Measurements from ENCODE around the gene FAM118A. TPM values are rescaled to one million over a fixed set of nuclear protein-coding genes. Genes with fewer than 3 reads are reported as not detected.
"Not testable (repeated sequence)": the region's sequence is repeated elsewhere in the genome, so short reads cannot be mapped to it uniquely, and the experiment has no call there.

The FAM118A gene
- total RNA-seq, 1 experiment from 2014 or later: 21.8 TPM

DNA sequence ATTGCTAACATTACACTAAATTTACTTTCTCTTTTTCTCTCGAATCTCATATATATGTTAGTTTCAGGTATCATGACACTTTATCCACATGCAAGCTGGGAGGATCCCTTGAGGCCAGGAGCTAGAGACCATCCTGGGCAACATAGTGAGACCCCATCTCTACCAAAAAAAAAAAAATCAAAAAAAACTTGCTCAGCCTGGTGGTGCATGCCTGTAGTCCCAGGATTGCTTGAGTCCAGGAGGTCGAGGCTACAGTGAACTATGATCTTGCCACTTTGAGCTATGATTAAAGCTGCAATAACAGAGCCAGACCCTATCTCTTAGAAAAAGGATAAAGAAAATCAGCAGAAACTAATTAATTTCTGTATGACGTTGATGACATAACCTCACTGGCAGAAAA lies 28.7 kb upstream of the FAM118A start:
- no peak for DNase-seq (ENCODE audit: low spot score)

DNA sequence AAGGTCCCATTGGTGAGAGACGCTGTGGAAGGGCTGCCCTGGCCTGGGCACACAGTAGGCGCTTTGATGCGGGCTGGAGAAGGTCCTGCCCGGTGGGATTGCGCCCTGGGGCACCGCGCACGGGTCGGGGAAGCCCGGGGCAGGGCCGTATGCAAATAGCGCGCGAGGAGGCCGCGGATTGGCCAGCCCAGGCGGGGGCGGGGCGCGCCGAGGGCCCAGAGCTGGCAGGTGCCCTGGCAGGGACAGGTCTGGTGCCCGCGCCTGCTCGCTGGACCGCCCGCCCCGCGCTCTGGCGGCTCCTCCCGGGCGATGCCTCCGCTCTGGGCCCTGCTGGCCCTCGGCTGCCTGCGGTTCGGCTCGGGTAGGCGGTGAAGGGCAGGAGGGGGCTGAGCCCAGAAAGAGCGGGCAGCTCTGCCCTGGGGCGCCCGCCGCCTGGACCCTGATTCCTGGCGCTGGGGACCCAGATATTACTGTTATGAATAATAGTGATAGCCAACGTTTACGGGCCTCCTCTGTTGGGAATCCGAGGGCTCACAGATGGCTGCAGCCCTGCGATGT lies 24.9 kb upstream of the FAM118A start, which contains the start of gene UPK3A:
Gene UPK3A (plus strand): TSS at position 245 of the 558 bp plus-strand sequence. CDS start 65 bp downstream, at position 310.
- DNase-seq (ENCODE audit: low spot score): no peak

DNA sequence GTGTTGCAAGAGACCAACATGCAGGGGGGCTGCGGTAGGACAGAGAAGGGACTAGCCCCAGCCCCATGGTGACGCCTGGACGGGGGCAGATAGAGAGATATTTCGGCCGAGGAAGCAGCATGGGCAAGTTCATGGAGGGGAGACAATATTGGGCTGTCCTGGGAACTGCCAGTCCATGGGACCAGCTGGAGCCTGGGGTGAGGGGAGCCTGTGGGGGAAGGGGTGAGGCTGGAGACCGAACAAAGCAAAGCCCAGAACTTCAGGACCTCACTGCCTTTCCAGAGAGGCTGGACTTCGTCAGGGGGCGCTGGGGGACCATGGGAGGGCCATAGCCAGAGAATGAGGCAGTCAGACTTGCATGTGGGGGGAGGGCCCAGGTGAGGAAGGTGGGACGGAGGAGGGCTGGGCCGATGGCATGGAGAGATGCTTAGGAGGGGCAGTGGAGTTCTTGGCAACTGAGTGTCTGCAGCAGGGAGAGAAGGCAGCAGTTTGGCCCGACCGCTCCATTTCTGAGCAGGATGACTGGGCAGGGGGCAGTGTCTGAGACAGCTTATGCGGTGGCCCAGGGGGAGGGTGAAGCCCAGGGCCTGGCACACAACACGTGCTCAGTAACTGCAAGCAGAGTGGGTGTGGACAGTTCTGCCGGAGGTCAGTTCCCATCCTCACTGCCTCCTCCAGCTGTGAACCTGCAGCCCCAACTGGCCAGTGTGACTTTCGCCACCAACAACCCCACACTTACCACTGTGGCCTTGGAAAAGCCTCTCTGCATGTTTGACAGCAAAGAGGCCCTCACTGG lies 24.3 kb upstream of the FAM118A start:
- DNase-seq (ENCODE audit: low spot score): no peak

DNA sequence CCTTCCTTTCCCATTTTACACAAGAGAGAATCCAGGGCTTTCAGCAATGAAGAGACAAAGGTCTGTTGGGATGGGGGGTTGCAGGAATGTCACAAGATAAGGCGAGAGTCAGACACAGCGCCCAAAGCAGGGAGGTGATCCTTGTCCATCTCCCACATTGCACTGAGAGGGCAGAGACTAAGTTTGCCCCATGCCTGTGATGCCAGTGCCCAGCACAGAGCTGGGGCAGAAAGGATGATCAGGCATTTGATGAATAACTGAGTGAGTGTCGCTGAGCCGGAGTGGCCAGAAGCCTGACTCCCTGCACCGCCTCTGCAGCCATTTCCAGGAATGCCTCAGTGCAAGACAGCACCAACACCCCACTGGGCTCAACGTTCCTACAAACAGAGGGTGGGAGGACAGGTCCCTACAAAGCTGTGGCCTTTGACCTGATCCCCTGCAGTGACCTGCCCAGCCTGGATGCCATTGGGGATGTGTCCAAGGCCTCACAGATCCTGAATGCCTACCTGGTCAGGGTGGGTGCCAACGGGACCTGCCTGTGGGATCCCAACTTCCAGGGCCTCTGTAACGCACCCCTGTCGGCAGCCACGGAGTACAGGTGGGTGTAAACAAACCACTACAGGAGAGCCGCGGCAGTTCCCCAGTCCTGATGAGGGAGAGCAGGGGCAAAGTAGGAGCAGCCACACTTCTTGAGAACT lies 22.7 kb upstream of the FAM118A start:
- no peak for DNase-seq (ENCODE audit: low spot score)

DNA sequence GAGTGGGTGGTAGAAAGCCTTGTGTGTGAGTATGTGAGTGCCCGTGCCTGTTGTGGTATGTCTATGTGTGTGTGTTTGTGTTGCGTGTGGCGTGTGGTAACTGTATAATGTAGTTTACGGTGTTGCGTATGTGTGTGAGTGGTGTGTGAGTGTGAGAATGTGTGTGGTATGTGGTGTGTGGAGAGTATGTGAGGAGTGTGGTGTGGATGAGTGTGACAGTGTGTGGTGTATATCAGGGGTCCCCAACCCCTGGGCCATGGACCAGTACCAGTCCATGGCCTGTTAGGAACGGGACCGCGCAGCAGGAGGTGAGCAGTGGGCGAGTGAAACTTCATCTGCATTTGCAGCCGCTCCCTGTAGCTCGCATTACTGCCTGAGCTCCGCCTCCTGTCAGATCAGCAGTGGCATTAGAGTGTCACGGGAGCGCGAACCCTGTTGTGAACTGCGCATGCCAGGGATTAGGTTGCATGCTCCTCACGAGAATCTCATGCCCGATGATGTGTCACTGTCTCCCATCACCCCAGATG lies 19.3 kb upstream of the FAM118A start:
- no peak for DNase-seq (ENCODE audit: low spot score)

DNA sequence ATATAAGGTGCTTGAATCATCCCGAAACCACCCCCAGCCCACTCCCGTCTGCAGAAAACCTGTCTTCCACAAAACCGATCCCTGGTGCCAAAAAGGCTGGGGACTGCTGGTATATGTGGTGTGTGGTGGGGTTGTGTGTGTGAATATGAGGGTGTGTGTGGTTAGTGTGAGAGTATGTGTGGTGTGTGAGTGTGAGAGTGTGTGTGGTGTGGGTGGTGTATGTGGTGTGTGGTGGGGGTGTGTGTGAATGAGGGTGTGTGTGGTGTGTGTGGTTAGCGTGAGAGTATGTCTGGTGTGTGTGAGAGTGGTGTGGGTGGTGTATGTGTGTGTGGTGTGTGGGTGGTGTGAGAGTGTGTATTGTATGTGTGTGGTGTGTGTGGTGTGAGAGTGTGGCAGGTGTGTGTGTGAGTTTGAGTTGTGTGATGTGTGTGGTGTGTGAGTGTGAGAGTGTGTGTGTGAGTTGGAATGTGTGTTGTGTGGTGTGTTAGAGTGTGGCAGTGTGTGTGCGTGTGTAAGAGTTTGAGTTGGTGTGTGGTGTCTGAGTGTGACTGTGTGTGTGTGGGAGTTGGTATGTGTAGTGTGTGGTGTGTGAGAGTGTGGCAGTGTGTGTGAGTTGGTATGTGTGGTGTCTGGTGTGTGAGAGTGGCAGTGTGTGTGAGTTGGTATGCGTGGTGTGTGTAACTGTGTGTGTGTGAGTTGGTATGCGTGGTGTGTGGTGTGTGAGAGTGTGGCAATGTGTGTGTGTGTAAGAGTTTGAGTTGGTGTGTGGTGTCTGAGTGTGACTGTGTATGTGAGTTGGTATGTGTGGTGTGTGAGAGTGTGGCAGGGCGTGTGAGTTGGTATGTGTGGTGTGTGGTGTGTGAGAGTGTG lies 18.4 kb upstream of the FAM118A start:
- no peak for DNase-seq (ENCODE audit: low spot score)

DNA sequence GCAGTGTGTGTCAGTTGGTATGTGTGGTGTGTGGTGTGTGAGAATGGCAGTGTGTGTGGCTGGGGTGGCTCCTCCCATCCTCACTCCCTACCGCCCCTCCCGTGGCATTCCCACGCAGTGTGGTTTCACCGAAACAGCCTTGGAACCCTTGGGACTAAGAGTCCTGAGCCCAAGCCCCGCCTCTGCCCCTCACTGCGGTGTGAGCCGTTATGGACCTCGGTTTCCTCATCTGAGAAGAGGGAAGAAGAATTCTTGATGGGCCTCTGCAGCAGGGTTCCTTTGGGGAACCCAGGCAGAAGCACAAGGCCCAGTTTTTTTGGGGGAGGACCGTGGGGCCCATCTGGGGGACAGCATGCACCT lies 17.8 kb upstream of the FAM118A start:
- DNase-seq (ENCODE audit: low spot score): no peak

DNA sequence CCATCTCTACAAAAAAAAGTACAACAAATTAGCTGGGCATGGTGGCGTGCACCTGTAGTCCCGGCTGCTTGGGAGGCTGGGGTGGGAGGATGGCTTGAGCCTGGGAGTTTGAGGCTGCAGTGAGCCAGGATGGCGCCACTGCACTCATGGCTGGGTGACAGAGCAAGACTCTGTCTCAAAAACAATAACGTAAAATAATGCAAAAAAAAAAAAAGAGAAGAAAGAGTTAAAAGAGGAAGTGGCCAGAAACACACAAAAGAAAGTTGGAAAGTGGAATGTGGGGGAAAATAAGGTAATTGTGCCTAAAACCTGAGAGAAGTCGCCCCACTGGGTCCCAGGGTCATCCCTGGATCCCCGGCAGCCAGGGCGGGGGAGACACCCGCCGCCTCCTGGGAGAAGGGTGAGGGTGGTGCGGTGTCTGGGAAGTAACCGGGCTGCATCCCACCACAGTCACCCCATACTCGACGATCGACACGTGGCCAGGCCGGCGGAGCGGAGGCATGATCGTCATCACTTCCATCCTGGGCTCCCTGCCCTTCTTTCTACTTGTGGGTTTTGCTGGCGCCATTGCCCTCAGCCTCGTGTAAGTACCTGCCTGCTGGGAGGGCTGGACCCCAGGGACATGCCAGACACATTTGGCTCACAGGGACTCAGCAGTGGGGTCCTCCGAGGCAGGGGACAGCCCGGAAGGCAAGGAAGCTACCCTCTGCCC lies 16.8 kb upstream of the FAM118A start:
- no peak for DNase-seq (ENCODE audit: low spot score)

DNA sequence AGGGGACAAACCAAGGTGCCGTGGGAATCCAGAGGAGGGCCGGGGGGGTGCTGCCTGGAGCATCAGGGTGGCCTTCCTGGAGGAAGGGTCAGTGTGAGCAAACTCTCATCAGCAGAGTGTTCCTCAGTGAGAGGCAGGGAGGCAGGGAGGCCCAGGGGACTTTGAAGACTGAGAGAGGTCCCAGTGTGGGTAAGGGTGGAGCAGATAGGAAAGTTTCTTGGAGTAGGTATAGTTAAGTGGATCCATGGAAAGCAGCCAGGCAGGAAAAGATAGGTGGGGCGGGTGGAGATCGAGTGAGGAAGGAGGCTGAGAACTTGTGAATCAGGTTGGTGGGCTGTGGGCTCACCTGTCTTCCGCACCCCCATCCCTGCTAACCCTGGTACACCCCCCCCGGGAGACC lies 15.7 kb upstream of the FAM118A start:
- DNase-seq (ENCODE audit: low spot score): no peak

DNA sequence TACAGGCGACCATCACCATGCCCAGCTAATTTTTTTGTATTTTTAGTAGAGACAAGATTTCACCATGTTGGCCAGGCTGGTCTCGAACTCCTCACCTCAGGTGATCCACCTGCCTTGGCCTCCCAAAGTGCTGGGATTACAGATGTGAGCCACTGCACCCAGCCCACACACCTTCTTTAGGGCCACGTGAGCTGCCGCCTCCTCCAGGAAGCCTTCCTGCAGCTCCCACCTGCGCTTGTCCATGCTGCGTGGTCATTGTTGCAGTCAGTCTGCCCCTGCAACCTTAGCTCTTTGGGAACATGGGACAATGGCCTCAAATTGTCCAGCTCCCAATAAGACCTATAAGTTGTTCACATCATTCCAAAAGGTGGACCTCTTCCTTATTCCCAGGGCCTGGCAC lies 14.7 kb upstream of the FAM118A start:
- DNase-seq (ENCODE audit: low spot score): not testable (repeated sequence)

DNA sequence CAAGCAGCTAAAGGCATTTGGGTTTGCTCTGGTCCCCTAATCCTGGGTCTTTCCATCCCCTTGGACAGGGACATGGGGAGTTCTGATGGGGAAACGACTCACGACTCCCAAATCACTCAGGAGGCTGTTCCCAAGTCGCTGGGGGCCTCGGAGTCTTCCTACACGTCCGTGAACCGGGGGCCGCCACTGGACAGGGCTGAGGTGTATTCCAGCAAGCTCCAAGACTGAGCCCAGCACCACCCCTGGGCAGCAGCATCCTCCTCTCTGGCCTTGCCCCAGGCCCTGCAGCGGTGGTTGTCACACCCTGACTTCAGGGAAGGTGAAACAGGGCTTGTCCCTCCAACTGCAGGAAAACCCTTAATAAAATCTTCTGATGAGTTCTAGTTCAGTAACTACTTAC lies 14.2 kb upstream of the FAM118A start:
- DNase-seq (ENCODE audit: low spot score): no peak

DNA sequence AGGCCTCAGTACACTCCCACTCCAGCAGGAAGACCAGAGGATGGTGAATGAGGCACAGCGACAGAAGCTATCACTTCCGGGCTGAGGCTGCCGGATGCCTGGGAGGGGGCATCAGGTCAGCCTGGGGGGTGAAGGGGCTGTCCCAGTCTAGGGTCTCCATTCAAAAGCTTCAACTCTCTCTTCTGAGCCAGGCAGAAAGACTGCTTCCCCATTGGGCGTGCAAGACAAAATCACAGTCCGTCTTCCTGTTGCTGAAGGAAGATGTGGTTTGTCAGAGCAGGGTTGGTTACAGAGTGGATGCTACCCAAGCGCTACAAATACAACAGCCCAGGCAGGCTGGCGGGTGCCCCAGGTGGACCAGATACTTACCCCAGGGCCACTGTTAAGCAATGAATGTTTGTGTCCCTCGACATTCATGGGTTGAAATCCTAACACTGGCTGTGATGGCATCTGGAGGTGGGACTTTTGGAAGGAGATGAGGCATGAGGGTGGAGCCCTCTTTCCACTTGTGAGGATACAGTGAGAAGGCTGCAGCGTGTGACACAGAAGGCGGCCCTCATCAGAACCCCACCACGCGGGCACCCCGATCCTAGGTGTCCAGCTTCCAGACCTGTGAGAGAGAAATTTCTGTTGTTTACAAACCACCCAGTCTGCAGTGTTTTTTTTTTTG lies 13.0 kb upstream of the FAM118A start:
- no peak for DNase-seq (ENCODE audit: low spot score)

DNA sequence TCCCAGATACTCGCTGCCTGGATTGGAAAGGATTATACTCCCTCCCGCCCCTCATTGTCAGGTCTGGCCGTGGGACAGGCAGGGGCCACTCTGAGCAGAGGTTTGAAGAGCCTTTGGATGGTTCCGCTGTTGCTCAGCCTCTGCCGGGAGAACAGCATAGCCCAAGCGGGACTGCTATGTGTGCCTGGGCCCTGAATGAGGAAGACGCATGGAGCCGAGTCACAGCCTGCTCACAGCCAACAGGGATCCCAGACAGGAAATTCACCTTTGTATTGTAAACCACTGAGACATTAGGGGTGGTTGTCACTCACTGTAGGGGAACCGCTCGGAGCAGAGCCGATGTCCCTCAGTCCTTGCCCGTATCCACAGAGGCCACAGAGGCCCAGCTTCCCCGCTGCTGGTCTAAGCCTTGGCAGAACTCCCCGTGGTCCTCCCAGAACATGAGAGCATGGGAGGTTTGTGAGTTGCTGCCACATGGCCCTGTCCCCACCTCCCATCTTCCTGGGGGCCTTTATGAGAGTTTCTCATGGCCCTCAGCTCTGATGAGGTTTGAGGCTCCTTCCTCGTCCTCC lies 10.7 kb upstream of the FAM118A start:
- no peak for DNase-seq (ENCODE audit: low spot score)

DNA sequence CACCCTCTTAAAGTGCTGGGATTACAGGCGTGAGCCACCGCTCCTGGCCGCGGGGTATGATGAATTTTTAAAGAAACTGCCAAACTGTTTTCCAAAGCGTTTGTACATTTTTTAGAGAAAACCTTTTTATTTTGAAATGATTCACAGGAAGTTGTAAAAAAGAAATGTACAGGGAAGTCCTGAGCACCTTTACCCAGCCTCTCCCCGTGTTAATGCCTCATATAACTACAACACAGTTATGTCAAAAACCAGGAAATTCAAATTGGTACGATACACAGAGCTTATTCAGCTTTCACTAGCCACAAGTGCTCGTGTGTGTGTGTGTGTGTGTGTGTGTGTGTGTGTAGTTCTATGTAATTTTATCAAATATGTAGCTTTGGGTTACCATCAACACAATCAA lies 7.0 kb upstream of the FAM118A start:
- DNase-seq (ENCODE audit: low spot score): no peak

DNA sequence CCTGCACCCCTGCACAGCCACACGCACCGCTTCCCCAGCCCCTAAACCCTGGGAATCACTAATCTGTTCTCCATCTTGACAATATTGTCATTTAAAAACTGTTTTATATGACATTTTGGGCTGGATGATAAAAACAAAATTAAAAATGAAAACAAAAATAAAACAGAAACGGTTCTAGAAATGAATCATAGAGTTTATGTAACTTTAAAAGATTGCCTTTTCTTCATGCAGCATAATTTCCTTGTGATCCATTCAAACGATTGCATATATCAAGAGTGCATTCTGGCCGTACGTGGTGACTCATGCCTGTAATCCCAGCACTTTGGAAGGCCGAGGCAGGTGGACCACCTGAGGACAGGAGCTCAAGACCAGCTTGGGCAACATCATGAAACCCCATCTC lies 6.6 kb upstream of the FAM118A start:
- no peak for DNase-seq (ENCODE audit: low spot score)

DNA sequence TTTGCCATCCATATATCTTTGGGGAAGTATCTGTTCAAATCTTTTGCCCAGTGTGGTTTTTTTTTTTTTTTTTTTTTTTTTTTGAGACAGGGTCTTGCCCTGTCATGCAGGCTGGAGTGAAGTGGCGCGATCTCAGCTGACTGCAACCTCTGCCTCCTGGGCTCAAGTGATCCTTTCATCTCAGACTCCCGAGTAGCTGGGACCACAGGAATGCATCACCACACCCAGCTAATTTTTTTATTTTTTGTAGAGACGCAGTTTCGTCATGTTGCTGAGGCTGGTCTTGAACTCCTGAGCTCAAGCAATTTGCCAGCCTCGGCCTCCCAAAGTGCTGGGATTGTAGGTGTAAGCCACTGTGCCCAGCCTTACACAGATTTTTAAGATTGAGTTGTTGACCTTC lies 4.8 kb upstream of the FAM118A start:
- peak; percentile 10 for DNase-seq (ENCODE audit: low spot score)

DNA sequence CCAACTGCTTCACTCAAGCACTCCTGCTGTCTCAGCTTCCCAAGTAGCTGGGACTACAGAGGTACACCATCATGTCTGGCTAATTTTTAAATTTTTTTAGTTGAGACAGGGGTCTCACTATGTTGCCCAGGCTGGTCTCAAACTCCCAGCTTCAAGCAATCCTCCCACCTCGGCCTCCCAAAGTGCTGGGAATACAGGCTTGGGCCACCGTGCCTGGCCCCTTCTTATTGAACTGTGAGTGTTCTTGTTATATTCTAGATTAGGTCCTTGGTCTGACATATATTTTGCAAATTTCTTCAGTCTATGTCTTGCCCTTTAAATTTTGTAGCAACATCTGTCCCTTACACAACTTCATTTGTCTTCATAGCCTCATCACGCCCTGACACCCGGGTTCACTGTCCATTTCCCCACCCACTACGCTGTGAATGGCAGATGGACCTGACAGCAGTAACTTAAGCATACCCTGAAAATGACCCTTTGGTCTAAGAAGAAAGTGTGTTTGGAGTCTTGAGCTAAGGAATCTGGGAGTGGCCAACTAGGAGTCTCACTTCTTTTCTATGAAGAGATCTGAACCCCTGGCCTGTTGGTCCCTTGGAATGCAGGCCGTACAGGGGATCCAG lies 4.2 kb upstream of the FAM118A start:
- DNase-seq (ENCODE audit: low spot score): no peak

DNA sequence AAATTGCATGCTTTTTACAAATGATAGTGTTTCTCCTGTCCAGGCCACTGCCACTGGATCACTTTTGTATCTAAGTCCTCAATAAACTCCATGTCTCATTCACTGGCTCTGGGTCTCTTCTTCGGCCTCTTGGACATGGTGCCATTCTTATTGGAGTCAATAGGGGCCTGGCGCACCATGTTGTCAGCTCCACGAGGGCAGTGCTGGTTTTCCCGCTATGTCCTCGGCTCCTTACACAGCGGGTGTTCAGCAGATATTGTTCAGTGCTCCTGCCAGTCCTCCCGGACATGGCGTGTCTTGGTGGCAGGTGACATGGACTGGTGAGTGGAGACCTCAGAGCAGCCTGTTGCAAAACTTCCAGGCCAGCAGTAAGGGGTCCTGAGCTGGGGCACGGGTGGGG lies 3.6 kb upstream of the FAM118A start:
- DNase-seq (ENCODE audit: low spot score): no peak

DNA sequence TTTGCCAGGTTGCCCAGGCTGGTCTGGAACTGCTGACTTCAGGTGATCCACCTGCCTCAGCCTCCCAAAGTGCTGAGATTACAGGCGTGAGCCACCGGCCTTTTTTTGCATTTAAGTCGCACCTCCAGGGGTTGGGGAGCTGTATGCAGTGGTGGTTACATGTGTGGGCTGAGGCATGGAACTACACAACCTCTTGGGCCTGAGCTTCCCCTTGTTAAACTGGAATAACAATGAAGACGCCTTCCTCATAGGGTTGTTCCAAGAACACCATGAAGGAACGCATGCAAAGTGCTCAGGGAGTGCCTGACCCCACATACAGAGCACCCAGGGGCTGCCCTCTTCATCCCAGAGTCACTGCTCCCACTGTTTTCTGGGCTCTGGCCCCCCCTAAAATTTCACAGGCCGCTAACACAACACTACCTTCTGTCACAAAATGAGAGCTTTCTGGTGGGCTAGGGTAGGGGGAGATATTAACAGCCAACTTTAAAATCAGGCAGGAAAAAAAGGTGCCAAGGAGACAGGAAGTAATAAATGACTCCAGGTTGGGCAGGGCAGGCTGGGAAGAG lies 1.3 kb upstream of the FAM118A start:
- DNase-seq (ENCODE audit: low spot score): no peak

All from A172 (cell line).